GM12878 (cell line): ENCODE measurements around the gene AP4B1. TPM values are rescaled to one million over a fixed set of nuclear protein-coding genes. Genes with fewer than 3 reads are reported as not detected.

ENCODE experiments used
- ATAC-seq: fragments of 200-7000 bp; cut with Tn5 transposase; 3 replicates; pipeline ENCODE4 v1.9.1; 2020; ENCODE audit warnings: mild to moderate bottlenecking, moderate library complexity
- BruUV-seq: library from RNA; stranded (reverse); fragments of 400-500 nt; replicated peaks from 2 replicates; lab custom pipeline; 2021; lab: Mats Ljungman, UMichigan
- CTCF ChIA-PET: fragments of 300-600 bp; sonication (Branson Sonifier 250); formaldehyde crosslinking; extraction: SDS; loops from one replicate; lab custom pipeline; 2021; ENCODE audit warnings: inconsistent platforms; lab: Yijun Ruan, JAX
- POLR2A ChIA-PET: fragments of 350-600 bp; formaldehyde crosslinking; extraction: SDS; loops from one replicate; lab custom pipeline; 2021; ENCODE audit warnings: inconsistent platforms; lab: Charles Lee
- RAD21 ChIA-PET: fragments of 300-600 bp; sonication (Branson Sonifier 250); formaldehyde crosslinking; loops from one replicate; lab custom pipeline; 2023; ENCODE audit warnings: antibody characterized with exemption; ENCODE audit not compliant: unreplicated experiment; lab: Charles Lee
- SMC1A ChIA-PET: fragments of 300-600 bp; sonication (Branson Sonifier 250); formaldehyde crosslinking; loops from one replicate; lab custom pipeline; 2023; ENCODE audit not compliant: unreplicated experiment, uncharacterized antibody; lab: Charles Lee
- DNase-seq: peaks from one replicate; pipeline ENCODE4 v3.0.0-alpha.2; 2011; ENCODE audit warnings: low read depth, low spot score
- FAIRE-seq: peaks from 3 replicates; lab custom pipeline; 2011; peaks lifted over from hg19 to GRCh38; lab: Jason Lieb, UNC
- H2AFZ ChIP-seq: 2 replicates; pipeline ENCODE4 v1.6.0; 2011; ENCODE audit warnings: low read depth, low read length, control low read depth; ENCODE audit not compliant: control insufficient read depth
- H3K27ac ChIP-seq: 2 replicates; pipeline ENCODE4 v1.5.1; 2011; ENCODE audit warnings: control low read depth; ENCODE audit not compliant: control insufficient read depth, insufficient read depth
- H3K27me3 ChIP-seq, 2 experiments: replicated peaks in 1 of 2; 2 replicates each; pipeline versions ENCODE4 v1.6.0 to v1.6.1; 2011; ENCODE audit warnings: low read length in 1 of 2; ENCODE audit not compliant: control insufficient read depth in 2 of 2, insufficient read depth in 2 of 2
- H3K36me3 ChIP-seq, 2 experiments: 2 replicates each; pipeline ENCODE4 v1.5.1; 2011; ENCODE audit warnings: low read length in 1 of 2; ENCODE audit not compliant: control insufficient read depth in 2 of 2, insufficient read depth in 2 of 2
- H3K4me1 ChIP-seq: 2 replicates; pipeline ENCODE4 v1.6.1; 2011; ENCODE audit warnings: mild to moderate bottlenecking, low read length, moderate library complexity, mixed read lengths; ENCODE audit not compliant: control insufficient read depth, insufficient read depth
- H3K4me2 ChIP-seq: 2 replicates; pipeline ENCODE4 v1.6.0; 2011; ENCODE audit warnings: control low read depth; ENCODE audit not compliant: control insufficient read depth, insufficient read depth
- H3K4me3 ChIP-seq: fragments of 200-600 bp; sonication (generic); 2 replicates; pipeline ENCODE4 v1.5.1; 2016
- H3K79me2 ChIP-seq: 2 replicates; pipeline ENCODE4 v1.6.0; 2011; ENCODE audit warnings: low read length; ENCODE audit not compliant: control insufficient read depth, insufficient read depth
- H3K9ac ChIP-seq: 2 replicates; pipeline ENCODE4 v1.8.0; 2011; ENCODE audit warnings: low read length, control low read depth, mixed read lengths; ENCODE audit not compliant: control insufficient read depth, insufficient read depth
- H3K9me3 ChIP-seq: replicated peaks from 3 replicates; pipeline ENCODE4 v1.5.1; 2011; ENCODE audit warnings: mild to moderate bottlenecking, low read length; ENCODE audit not compliant: control insufficient read depth, insufficient read depth
- H4K20me1 ChIP-seq: 2 replicates; pipeline ENCODE4 v1.6.0; 2011; ENCODE audit not compliant: control insufficient read depth, insufficient read depth
- ATF7 ChIP-seq: fragments of 450-650 bp; IDR thresholded peaks from 2 replicates; pipeline ENCODE4 v1.6.1; 2016; ENCODE audit warnings: low read depth, mild to moderate bottlenecking
- BCL11A ChIP-seq: IDR thresholded peaks from 2 replicates; pipeline ENCODE4 v1.6.1; 2011; ENCODE audit warnings: low read depth, low read length
- FOXM1 ChIP-seq: IDR thresholded peaks from 2 replicates; pipeline ENCODE4 v1.6.1; 2012; ENCODE audit warnings: low read depth, mild to moderate bottlenecking, inconsistent platforms, low read length, moderate library complexity
- IKZF1 ChIP-seq: fragments of 450-650 bp; conservative IDR thresholded peaks from 2 replicates; pipeline ENCODE4 v1.6.1; 2017; ENCODE audit warnings: antibody characterized with exemption, mild to moderate bottlenecking
- LARP7 ChIP-seq: fragments of 450-650 bp; IDR thresholded peaks from 2 replicates; pipeline ENCODE4 v1.6.1; 2017; ENCODE audit warnings: mild to moderate bottlenecking
- NFIC ChIP-seq: IDR thresholded peaks from 2 replicates; pipeline ENCODE4 v1.6.1; 2012; ENCODE audit warnings: low read depth, mild to moderate bottlenecking, inconsistent platforms, low read length, moderate library complexity
- NRF1 ChIP-seq: conservative IDR thresholded peaks from 2 replicates; pipeline ENCODE4 v1.6.1; 2011; ENCODE audit warnings: mild to moderate bottlenecking, low read depth, low read length, improper control_type of control experiment
- POLR2AphosphoS2 ChIP-seq: IDR thresholded peaks from 2 replicates; pipeline ENCODE4 v1.6.1; 2011; ENCODE audit warnings: low read depth, mild to moderate bottlenecking, low read length, improper control_type of control experiment, moderate library complexity
- REST ChIP-seq: IDR thresholded peaks from 2 replicates; pipeline ENCODE4 v1.6.1; 2012; ENCODE audit warnings: mild to moderate bottlenecking, low read depth, low read length
- SMARCA5 ChIP-seq: fragments of 450-650 bp; IDR thresholded peaks from 2 replicates; pipeline ENCODE4 v1.6.1; 2017; ENCODE audit warnings: mild to moderate bottlenecking
- ZNF622 ChIP-seq: fragments of 450-650 bp; IDR thresholded peaks from 2 replicates; pipeline ENCODE4 v1.6.1; 2017; ENCODE audit warnings: mild to moderate bottlenecking, inconsistent platforms
- WGBS: methylation state at CpG from one replicate; pipeline ENCODE4 v1.1.6; 2016; ENCODE audit warnings: low lambda C conversion rate; ENCODE audit not compliant: insufficient replicate concordance, insufficient coverage; ENCODE audit errors: missing lambda C conversion rate; 5-methylcytosine and 5-hydroxymethylcytosine counted together
- in situ Hi-C: fragments of 300-500 bp; cut with MboI; formaldehyde crosslinking; loops from 9 replicates; pipeline ENCODE4 v1.14.3; 2018; ENCODE audit warnings: mixed read lengths
- intact Hi-C: fragments of 100-400 bp; cut with micrococcal nuclease; formaldehyde crosslinking; loops from one replicate; pipeline ENCODE4 v1.14.2; 2022; ENCODE audit not compliant: unreplicated experiment
- polyA plus RNA-seq, 11 experiments: library from polyadenylated mRNA; depleted of rRNA in 4 of 11; unstranded in 6 of 11; stranded (reverse) in 5 of 11; fragments of >200 nt; fragmentation: Nextera tagmentation in 4 of 11; fragmentation: Illumina TruSeq in 1 of 11; extraction: Ambion mirVana in 4 of 11; extraction: Trizol in 1 of 11; gene quantifications; 1 replicate in 1 of 11; 2 replicates in 10 of 11; pipeline versions ENCODE4 v1.2.1 to v1.2.3, GENCODE V29; 2011 to 2016; ENCODE audit warnings: inconsistent platforms in 2 of 11, missing spikeins in 2 of 11, low read depth in 1 of 11
- total RNA-seq, 4 experiments: library from RNA; depleted of rRNA in 3 of 4; stranded (reverse); fragments of >200 nt in 3 of 4; fragmentation: Illumina TruSeq in 1 of 4; extraction: Trizol in 1 of 4; gene quantifications; 2 replicates each; pipeline versions ENCODE4 v1.2.1 to v1.2.3, GENCODE V29; 2013 to 2021

Gene AP4B1
- total and polyA plus RNA-seq, 10 of the 15 experiments (the other 5 are each of a cell fraction or from before 2014, with no cell fraction given) = 27.2 to 61.0 (median 33.0) TPM

GRCh38 chr1:113895098-113895497 lies 9.5 kb downstream of the AP4B1 start:
- no peak overlapping the region for H3K4me3 ChIP-seq
- DNase-seq = no peak
- H3K9me3 ChIP-seq = no peaks in the 10 kb centered on the region
- no peak overlapping the region for H3K27ac ChIP-seq
- no peaks in the 10 kb centered on the region for H4K20me1 ChIP-seq
- no peak overlapping the region for H3K4me2 ChIP-seq
- no peak for FAIRE-seq
- H3K79me2 ChIP-seq = no peaks in the 10 kb centered on the region; the same call in 1 of the 2 replicates
- H3K4me1 ChIP-seq = no peaks in the 10 kb centered on the region
- ATAC-seq = no peak
- ChIA-PET RAD21 (interaction anchor here (1.2 kb wide), 1 partner anchor 14 kb away, joined by 3 read pairs; no protein-coding TSS in a partner anchor), SMC1A (interaction anchor here (1.1 to 1.4 kb wide), 2 partner anchors 9 to 60 kb away, joined by 4 to 6 read pairs; partner anchors contain the start of gene AP4B1), POLR2A (interaction anchor here (1.1 kb wide), 1 partner anchor 9 kb away, joined by 3 read pairs; the partner anchor contains the start of gene AP4B1), CTCF (no interaction called here)
- TF ChIP-seq ZNF622 = no peak
- TF ChIP-seq NFIC = no peak
- TF ChIP-seq SMARCA5 = no peak
- no peak for TF ChIP-seq POLR2AphosphoS2
- 98% methylated on average over 6 of the region's 6 CpGs for WGBS
- H3K36me3 ChIP-seq = peaks cover 6 to 12% of the 10 kb centered on the region in 2 experiments; a peak in 3 of 4 replicates
- no peak overlapping the region for H3K9ac ChIP-seq
- no peak overlapping the region for H2AFZ ChIP-seq
- BruUV-seq = no TSS peak
- in situ Hi-C loops (no loop called here), intact Hi-C loops (no loop called here)
- H3K27me3 ChIP-seq = no peaks in the 10 kb centered on the region

- no peak overlapping the region for H3K9ac ChIP-seq
- peaks cover 4 to 5% of the 10 kb centered on the region in 2 experiments; a peak in 2 of 4 replicates for H3K36me3 ChIP-seq
- H4K20me1 ChIP-seq = no peaks in the 10 kb centered on the region
- ChIA-PET POLR2A (interaction anchor here (0.6 to 2.0 kb wide), 3 partner anchors 11 to 746 kb away, joined by 3 to 9 read pairs (median 3); no protein-coding TSS in a partner anchor), SMC1A (interaction anchor here (0.9 to 5.8 kb wide), 8 partner anchors 10 to 53 kb away, joined by 3 to 29 read pairs (median 8); partner anchors contain the start of gene AP4B1), CTCF (interaction anchor here (0.6 to 1.6 kb wide), 5 partner anchors 9 to 47 kb away, joined by 3 to 6 read pairs (median 4); partner anchors contain the start of gene AP4B1), RAD21 (interaction anchor here (0.6 to 1.5 kb wide), 5 partner anchors 8 to 613 kb away, joined by 3 to 6 read pairs (median 3); no protein-coding TSS in a partner anchor)
- ATAC-seq (no peak), FAIRE-seq (no peak), DNase-seq (no peak)
- H2AFZ ChIP-seq = no peak overlapping the region
- H3K4me3 ChIP-seq = no peak overlapping the region
- H3K27me3 ChIP-seq = no peaks in the 10 kb centered on the region
- intact Hi-C loops = no loop called here
- H3K79me2 ChIP-seq = no peaks in the 10 kb centered on the region; the same call in 1 of the 2 replicates
- no peak overlapping the region for H3K27ac ChIP-seq
- in situ Hi-C loops = no loop called here
- no TSS peak for BruUV-seq
- H3K4me2 ChIP-seq = no peak overlapping the region
- H3K4me1 ChIP-seq = no peaks in the 10 kb centered on the region
- no peaks in the 10 kb centered on the region for H3K9me3 ChIP-seq
- 98% methylated on average over 3 of the region's 3 CpGs for WGBS
- TF ChIP-seq NRF1 (no peak), BCL11A (no peak), REST (no peak), ATF7 (no peak), LARP7 (no peak), FOXM1 (no peak), IKZF1 (no peak)
Measured at GRCh38 chr1:113893267-113893666, 11.3 kb downstream of the AP4B1 start.
